DMS 273 treated with DMSO at 0.1 percent for 48 hours (cell line): Measurements from ENCODE around the gene SLC4A5.

Source experiments
- DNase-seq: peaks from one replicate; lab custom pipeline; 2025; lab: John Stamatoyannopoulos, UW

The SLC4A5 gene

GRCh38 chr2:74316627-74317295, 26.5 kb downstream of the SLC4A5 start:
- peak; percentile 66 for DNase-seq

GRCh38 chr2:74314107-74314506, 29.1 kb downstream of the SLC4A5 start:
- DNase-seq: no peak

DNA sequence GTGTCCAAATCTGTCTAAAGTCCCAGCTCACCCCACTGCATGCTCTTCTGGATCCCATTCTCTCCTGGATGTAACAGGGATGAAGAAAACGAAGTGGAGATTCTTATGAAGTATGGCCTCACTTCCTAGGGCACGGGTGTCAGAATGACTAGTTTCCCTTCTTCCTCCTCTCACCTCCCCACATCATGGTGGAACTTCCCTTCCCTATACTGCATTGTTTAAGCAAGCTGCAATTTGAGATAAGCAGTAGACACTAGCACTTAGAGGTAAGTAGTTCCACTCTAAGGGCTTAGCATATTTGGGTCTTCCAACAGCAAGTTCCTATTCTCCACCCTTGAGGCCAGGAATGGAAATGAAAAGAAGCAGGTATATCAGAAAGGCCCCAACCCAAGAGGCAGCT, 29.7 kb downstream of the SLC4A5 start:
- DNase-seq: no peak

DNA sequence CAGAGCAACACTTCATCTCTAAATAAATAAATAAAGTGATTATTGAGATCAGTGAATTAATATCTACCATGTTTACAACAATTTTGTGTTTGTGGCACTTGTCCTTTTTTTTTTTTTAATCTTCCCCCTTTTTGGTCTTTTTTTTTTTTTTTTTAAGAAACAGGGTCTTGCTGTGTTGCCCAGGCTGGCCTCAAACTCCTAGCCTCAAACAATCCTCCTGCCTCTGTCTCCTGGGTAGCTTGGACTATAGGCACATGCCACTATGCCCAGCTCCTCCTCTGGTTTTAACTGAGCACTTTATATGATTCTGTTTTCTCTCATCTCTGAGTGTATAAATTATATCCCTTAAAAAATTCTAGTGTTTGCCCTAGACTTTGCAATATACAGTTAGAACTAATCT, 30.3 kb downstream of the SLC4A5 start:
- DNase-seq: no peak

DNA sequence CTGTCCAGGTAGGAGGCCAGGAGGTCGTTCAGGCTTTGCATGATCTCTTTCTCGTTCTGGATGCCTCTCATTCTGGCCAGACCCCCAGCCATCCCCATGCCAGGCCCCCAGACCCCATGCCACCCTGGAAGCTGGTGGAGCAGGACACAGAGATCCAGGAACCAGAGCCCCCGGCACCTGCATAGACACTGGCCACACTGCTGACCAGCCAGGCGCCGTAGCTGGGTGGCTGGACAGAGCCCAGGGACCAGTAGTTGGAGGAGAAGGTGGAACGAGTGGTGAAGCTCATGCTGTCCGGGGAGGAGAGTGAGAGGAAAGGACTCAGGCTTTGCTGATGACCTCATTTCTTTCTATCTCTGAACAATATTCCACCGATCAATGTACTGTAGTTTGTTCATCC, 35.5 kb downstream of the SLC4A5 start:
- no peak for DNase-seq

DNA sequence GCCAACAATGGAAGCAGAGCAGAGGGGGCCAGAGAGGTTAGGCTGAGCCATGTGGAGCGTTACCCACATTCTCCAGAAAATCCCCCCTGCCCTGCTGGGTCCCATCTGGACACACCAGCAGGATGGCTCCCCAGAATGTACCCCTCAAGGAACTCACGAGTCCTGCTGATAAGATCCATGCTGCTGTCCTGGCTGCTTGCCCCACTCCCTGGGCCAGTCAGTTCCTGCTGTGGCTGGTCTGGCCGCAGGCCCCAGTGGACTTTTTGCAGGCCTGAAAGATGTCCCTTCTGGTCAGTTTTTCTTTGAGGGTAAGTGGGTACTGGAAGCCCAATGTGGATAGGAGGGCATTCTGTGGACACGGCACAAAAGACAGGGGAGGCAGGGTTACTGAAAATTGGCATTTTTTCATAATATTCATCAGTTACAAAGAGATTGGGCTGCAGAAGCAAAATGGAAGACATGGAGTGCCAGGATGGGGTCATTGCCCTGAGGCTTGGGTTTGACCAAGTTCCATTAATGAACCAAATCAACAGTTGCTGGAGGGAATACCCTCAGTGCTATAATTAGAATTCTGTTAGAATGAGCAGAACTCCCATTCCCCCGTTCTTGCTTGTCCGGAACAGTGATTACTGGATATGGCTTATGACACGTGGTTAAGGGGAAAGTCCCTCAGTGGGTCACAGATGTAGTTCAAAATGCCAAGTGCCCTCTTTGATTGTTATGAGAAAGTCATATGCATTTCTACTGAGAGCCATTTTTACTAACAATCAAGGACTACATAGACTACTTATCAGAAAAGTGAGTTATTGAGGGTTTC, 38.7 kb downstream of the SLC4A5 start:
- no peak for DNase-seq

- DNase-seq: no peak
Measured at GRCh38 chr2:74302865-74303264, 40.4 kb downstream of the SLC4A5 start.

DNA sequence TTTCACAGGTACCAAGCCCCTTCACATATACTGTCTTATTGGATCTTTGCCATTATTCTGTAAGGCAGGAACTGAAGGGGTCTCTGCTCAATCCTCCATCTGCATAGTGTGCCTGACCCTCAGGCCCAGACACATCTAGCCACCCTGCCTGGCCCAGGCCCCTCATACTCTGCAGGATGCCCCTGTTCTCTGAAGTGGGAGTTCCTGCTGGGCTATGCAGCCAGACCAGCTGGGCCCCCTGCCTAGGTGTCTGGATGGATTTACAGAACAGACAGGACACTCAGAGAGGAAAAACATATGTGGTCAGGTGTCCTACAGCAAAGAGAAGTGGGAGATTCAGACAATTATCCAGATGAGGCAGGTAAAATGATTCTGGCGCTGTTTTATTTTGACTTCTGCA, 42.0 kb downstream of the SLC4A5 start:
- no peak for DNase-seq

DNA sequence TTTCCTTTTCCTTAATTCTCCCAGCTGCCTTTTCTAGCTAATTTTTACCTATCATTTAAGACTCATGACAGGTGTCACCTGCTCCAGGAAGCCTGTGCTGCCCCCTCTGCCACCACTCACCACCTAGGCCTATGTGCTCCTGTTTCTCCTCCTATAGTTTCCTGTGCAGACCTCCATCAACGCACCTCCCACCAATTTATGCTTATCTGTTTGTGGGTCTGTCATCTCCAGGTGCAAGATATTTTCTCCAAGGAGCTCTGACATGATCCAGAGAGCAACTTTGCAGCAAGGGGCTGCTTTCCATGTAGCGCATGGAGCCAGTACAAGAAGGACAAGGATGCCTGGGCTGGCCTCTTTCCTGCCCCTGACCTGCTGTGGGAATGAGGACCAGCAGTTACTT, 42.7 kb downstream of the SLC4A5 start:
- no peak for DNase-seq

GRCh38 chr2:74297950-74298349, 45.3 kb downstream of the SLC4A5 start:
- DNase-seq: no peak

DNA sequence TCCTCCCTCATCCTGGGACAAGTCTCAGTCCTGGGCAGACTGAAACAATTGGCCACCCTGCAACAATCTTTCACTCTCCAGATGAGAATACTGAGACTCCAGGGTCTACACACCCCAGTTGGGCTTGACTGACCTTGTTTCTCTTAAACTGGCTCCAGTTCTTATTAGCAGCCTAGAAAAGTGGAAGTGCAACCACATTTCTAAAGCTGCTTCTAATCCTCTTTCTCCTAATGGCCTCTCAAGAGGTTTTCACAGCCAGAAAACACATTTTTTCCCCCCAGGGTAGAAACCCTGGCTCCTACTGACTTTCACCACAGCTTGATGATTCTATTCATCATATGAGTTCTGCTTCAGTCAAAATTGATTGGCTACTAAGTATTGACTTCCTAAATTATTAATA, 45.8 kb downstream of the SLC4A5 start:
- DNase-seq: no peak

GRCh38 chr2:74293191-74293991, 49.8 kb downstream of the SLC4A5 start:
- no peak for DNase-seq

- DNase-seq: no peak
Measured at GRCh38 chr2:74292751-74293150, 50.5 kb downstream of the SLC4A5 start.

DNA sequence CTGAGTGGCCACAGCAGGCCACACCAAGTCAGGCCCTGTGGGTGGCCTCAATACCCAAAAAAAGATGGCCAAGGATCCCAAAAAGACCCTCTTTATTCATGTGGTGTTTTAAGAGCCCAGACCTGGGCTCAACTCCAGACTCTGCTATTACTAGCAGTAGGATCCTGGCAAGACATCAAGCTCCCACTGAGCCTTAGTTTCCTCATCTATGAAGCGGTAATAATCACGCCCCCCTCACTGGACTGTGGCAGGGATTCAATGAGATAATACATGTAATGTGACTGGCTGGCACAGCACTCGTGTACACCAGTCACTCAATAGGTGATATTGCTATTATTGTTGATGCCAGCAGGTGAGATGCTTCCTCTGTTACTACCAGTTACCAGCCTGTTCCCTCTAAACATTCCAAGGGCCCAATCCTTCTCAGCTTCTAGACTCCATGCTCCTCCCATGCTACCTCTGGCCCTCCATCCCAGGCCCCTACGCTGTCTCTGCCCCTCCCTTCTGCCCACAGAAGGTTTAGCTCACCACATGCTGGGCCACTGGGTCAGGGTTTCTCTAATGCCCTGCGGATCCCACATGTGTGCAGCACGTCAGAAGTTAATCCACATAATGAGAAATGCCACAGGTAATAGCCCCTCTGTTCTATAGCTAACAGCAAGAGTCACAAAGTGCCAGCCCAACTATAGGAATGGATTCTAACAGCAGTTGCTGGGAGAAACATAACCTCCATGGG, 51.2 kb downstream of the SLC4A5 start:
- DNase-seq: no peak

GRCh38 chr2:74291218-74291544, 52.0 kb downstream of the SLC4A5 start:
- DNase-seq: no peak

- DNase-seq: no peak
Measured at GRCh38 chr2:74290466-74291217, 52.6 kb downstream of the SLC4A5 start.

GRCh38 chr2:74290066-74290465, 53.1 kb downstream of the SLC4A5 start:
- no peak for DNase-seq

DNA sequence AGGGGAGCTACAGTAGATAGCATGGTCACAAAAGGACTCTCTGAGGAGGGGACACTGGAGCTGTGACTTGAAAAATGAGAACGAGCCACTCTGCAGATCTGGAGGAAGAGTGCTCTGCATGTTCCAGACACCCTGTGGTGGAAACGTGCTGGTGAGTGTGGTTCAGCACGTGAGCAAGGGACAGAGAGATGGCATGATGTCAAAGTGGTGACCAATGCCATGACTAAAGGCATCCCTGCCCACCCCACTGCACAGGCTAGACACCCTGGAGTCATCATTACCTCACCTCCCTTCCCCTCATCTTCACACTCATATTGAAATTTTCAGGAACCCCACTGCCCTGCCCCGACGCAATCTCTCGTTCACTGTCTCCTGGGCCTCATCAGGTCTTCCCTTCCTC, 56.5 kb downstream of the SLC4A5 start:
- DNase-seq: no peak

GRCh38 chr2:74281141-74281975, 61.9 kb downstream of the SLC4A5 start:
- no peak for DNase-seq

DNA sequence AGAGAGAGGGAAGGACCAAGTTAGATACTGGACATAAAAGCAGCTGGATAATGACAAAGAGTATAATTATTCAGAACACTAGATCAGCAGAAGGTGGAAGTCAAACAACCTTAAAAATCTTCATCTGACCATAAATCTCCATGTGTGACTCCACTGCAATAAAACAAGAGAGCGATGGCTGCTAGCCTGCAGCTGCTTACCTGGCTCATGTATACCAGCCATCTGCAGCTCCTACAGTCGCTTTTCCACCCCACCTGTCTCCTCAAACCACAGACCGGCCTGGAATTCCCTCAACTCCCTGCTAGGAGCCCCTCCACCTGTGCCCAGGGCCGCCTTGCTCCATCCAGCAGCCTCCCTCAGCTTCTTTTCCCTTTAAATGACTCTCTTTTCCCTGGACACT, 64.5 kb downstream of the SLC4A5 start:
- DNase-seq: no peak

DNA sequence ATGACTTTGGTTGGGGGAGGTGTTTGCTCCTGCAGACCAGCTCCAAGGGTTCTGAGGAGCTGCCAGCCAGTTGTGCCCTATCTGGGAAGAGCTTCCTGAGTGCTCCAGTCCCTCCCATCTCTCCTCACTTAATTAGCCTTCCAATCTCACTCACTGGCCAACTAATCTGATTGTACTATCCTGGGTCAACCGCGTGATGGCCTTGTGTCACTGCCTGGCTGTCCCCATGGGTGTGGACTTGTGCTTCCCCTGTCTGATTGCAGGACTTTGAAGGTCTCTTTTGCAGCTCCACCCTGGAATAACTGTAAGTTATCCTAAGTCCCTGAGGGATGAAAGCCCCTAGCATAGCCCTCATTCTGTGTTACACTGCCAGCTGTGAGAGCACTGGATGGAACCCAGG, 65.0 kb downstream of the SLC4A5 start:
- no peak for DNase-seq
